GM13976 (cell line): ENCODE results near the gene PLA2G2E.

Experiments
- DNase-seq: peaks from one replicate; pipeline ENCODE4 v3.0.0; 2012; ENCODE audit warnings: low spot score
- CTCF ChIP-seq: IDR thresholded peaks from 2 replicates; pipeline ENCODE4 v1.5.1; 2012; ENCODE audit warnings: borderline replicate concordance, mild to moderate bottlenecking; ENCODE audit not compliant: insufficient read depth; ENCODE audit errors: extremely low read depth, missing control alignments, control extremely low read depth
- in situ Hi-C: fragments of 300-500 bp; cut with MboI; formaldehyde crosslinking; loops from one replicate; pipeline ENCODE4 v1.12.0; 2022; ENCODE audit warnings: low sequenced_read_pairs, mixed read lengths, inconsistent platforms; ENCODE audit not compliant: unreplicated experiment

Gene PLA2G2E

GRCh38 chr1:19960591-19960990 lies 37.2 kb upstream of the PLA2G2E start:
- in situ Hi-C loops, result no loop called here
- DNase-seq, result no peak
- no peak for TF ChIP-seq CTCF

GRCh38 chr1:19957779-19958178 lies 34.4 kb upstream of the PLA2G2E start:
- TF ChIP-seq CTCF, result no peak
- no peak for DNase-seq
- in situ Hi-C loops, result no loop called here

GRCh38 chr1:19955534-19956170 lies 32.2 kb upstream of the PLA2G2E start:
- in situ Hi-C loops, result no loop called here
- DNase-seq, result no peak
- no peak for TF ChIP-seq CTCF

GRCh38 chr1:19954059-19954458 lies 30.6 kb upstream of the PLA2G2E start:
- no peak for TF ChIP-seq CTCF
- in situ Hi-C loops, result no loop called here
- no peak for DNase-seq

- DNase-seq, result no peak
- TF ChIP-seq CTCF, result no peak
- in situ Hi-C loops, result no loop called here
Observed at GRCh38 chr1:19949016-19949415, 25.6 kb upstream of the PLA2G2E start.

GRCh38 chr1:19946971-19947370 lies 23.6 kb upstream of the PLA2G2E start:
- no peak for TF ChIP-seq CTCF
- in situ Hi-C loops, result no loop called here
- no peak for DNase-seq
